Central memory CD4-positive, alpha-beta T cell (primary cell): ENCODE measurements around the gene OSBPL6.

Source experiments
- DNase-seq: peaks from one replicate; pipeline ENCODE4 v3.0.0; 2022

Gene OSBPL6

GRCh38 chr2:178241844-178242551 lies 47.7 kb downstream of the OSBPL6 start:
- no peak for DNase-seq

GRCh38 chr2:178242552-178242883 lies 48.2 kb downstream of the OSBPL6 start:
- no peak for DNase-seq

- DNase-seq: no peak
These were observed 49.6 kb downstream of the OSBPL6 start for GRCh38 chr2:178243961-178244360.

GRCh38 chr2:178244777-178245176 lies 50.5 kb downstream of the OSBPL6 start:
- no peak for DNase-seq

- DNase-seq: no peak
These were observed 52.4 kb downstream of the OSBPL6 start for GRCh38 chr2:178246696-178247095.

- no peak for DNase-seq
These were observed 52.9 kb downstream of the OSBPL6 start for GRCh38 chr2:178247250-178247649.

GRCh38 chr2:178250429-178250828 lies 56.1 kb downstream of the OSBPL6 start:
- DNase-seq: no peak

- DNase-seq: no peak
These were observed 57.0 kb downstream of the OSBPL6 start for GRCh38 chr2:178251151-178251955.

GRCh38 chr2:178256382-178257042 lies 62.2 kb downstream of the OSBPL6 start:
- no peak for DNase-seq

GRCh38 chr2:178257127-178257526 lies 62.8 kb downstream of the OSBPL6 start:
- no peak for DNase-seq

GRCh38 chr2:178258916-178259315 lies 64.6 kb downstream of the OSBPL6 start:
- DNase-seq: no peak

GRCh38 chr2:178263159-178263860 lies 69.0 kb downstream of the OSBPL6 start:
- no peak for DNase-seq

GRCh38 chr2:178264211-178264610 lies 69.9 kb downstream of the OSBPL6 start:
- DNase-seq: no peak

- DNase-seq: no peak
These were observed 71.5 kb downstream of the OSBPL6 start for GRCh38 chr2:178265851-178266250.

- DNase-seq: no peak
These were observed 72.1 kb downstream of the OSBPL6 start for GRCh38 chr2:178266445-178266844.

- DNase-seq: no peak
These were observed 73.3 kb downstream of the OSBPL6 start for GRCh38 chr2:178267660-178268059.

- no peak for DNase-seq
These were observed 74.1 kb downstream of the OSBPL6 start for GRCh38 chr2:178268435-178268834.

GRCh38 chr2:178269438-178270224 lies 75.3 kb downstream of the OSBPL6 start:
- DNase-seq: no peak

- DNase-seq: no peak
These were observed 76.0 kb downstream of the OSBPL6 start for GRCh38 chr2:178270338-178270737.

- no peak for DNase-seq
These were observed 76.8 kb downstream of the OSBPL6 start for GRCh38 chr2:178271094-178271493.

GRCh38 chr2:178271629-178272333 lies 77.5 kb downstream of the OSBPL6 start:
- DNase-seq: no peak
